T47D (cell line): Measurements from ENCODE around the gene SRCAP.

Experiments
- DNase-seq, 2 experiments: peaks; one replicate each; pipeline versions ENCODE4 v3.0.0 to v3.0.0-alpha.2; 2011 to 2012; ENCODE audit warnings: low read depth in 1 of 2, low spot score in 1 of 2
- JUND ChIP-seq: IDR thresholded peaks from 2 replicates; pipeline ENCODE4 v1.6.1; 2012; ENCODE audit warnings: low read depth
- in situ Hi-C: cut with HindIII; loops from 2 replicates; pipeline ENCODE4 v1.10.0; 2016; ENCODE audit warnings: low sequenced_read_pairs, low pct_unique_long_range_greater_than_20kb

The SRCAP gene

DNA sequence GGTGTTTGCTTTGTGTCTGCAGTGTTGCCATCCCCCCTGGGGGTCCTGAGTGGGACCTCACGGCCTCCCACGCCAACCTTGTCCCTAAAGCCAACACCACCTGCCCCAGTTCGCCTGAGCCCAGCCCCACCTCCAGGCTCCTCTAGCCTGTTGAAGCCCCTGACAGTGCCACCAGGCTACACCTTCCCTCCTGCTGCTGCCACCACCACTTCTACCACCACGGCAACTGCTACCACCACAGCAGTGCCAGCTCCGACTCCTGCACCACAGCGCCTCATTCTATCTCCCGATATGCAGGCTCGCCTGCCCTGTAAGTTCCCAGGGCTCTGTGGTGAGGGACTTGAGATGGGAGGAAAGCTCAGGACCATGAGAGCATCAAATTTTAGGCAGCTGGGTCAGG is 22.2 kb downstream of the SRCAP start:
- in situ Hi-C loops: no loop called here
- TF ChIP-seq JUND: no peak
- no peak for DNase-seq

DNA sequence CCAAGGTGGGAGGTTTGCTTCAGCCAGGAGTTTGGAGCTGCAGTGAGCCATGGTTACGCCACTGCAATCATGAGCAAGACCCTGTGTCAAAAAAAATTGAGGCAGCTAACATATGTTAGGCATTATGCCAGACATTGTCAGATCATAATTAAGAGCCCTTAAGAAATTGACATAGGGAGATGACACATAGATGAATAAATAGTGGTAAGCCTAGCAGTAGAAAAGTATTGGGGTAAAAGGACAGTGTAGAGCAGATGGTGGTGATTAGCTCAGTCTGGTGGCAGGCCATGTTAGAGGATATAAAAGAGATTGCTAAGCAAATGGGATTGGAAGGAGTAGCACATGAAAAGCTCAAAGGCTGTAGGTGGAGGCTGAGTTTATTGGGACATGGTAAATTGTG is 22.6 kb downstream of the SRCAP start:
- TF ChIP-seq JUND: no peak
- in situ Hi-C loops: no loop called here
- no peak for DNase-seq

DNA sequence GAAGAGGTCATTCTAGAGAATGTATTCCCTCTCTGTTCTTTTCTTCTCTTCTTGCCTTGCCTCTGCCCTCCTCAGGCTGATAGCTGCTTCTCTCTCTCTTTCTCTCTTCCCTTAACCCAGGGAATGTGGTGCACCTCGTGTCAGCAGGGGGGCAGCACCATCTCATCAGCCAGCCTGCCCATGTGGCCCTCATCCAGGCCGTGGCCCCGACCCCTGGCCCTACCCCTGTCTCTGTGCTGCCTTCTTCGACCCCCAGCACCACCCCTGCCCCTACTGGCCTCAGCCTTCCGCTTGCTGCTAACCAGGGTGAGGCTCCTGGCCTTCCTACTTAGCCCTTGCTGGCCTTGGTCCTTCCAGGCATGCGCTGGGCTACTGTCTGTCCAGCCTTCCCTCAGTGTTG is 23.5 kb downstream of the SRCAP start:
- no peak for TF ChIP-seq JUND

DNA sequence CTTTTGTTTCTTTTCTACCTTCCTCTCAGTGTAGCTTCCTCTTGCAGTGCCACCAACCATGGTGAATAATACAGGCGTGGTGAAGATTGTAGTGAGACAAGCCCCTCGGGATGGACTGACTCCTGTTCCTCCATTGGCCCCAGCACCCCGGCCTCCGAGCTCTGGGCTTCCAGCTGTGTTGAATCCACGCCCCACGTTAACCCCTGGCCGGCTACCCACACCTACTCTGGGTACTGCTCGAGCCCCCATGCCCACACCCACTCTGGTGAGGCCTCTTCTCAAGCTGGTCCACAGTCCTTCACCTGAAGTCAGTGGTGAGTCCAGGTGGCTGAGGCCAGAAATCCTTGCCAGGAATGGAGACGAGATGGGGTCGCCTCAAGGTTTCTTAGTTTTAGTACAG is 23.9 kb downstream of the SRCAP start:
- in situ Hi-C loops: no loop called here
- DNase-seq: no peak
- TF ChIP-seq JUND: no peak

More for the DNA sequence above, 23.5 kb downstream of the SRCAP start:
- in situ Hi-C loops: no loop called here
- no peak for DNase-seq

DNA sequence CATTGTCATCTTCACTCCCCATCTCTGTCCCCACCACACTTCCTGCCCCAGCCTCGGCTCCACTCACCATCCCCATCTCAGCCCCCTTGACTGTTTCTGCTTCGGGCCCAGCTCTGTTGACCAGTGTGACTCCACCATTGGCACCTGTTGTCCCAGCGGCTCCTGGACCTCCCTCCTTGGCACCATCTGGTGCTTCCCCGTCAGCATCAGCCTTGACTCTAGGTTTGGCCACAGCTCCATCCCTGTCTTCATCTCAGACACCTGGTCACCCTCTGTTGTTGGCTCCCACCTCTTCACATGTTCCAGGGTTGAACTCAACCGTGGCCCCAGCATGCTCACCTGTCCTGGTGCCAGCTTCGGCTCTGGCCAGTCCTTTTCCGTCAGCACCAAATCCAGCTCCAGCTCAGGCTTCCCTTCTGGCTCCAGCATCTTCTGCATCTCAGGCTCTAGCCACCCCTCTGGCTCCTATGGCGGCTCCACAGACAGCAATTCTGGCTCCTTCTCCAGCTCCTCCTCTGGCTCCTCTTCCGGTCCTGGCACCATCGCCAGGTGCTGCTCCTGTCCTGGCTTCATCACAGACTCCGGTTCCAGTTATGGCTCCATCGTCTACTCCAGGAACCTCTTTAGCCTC is 24.9 kb downstream of the SRCAP start:
- in situ Hi-C loops: no loop called here
- no peak for TF ChIP-seq JUND
- no peak for DNase-seq

DNA sequence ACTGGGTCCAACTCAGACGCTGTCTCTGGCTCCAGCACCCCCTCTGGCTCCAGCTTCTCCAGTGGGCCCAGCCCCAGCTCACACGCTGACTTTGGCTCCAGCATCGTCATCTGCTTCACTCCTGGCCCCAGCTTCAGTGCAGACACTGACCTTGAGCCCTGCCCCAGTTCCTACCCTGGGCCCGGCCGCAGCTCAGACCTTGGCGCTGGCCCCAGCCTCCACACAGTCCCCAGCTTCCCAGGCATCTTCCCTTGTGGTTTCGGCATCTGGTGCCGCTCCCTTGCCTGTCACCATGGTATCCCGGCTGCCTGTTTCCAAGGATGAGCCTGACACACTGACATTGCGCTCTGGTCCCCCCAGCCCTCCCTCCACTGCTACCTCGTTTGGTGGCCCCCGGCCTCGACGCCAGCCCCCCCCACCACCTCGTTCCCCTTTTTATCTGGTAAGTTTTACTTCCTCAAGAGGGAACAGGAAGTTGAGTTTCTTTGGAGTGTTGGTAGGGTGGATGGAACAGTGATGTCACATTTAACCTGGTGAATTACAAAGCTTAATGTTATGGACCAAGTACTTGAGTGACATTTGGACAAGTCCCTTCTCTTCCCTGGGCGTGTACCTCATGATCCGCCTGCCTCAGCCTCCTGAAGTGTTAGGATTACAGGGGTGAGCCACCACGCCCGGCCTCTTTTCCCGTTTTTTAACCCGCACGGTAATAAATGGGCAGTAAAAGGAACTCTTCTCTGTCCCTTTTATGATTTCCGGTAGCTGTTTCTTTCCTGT is 25.9 kb downstream of the SRCAP start:
- in situ Hi-C loops: no loop called here
- no peak for TF ChIP-seq JUND
- DNase-seq: no peak

DNA sequence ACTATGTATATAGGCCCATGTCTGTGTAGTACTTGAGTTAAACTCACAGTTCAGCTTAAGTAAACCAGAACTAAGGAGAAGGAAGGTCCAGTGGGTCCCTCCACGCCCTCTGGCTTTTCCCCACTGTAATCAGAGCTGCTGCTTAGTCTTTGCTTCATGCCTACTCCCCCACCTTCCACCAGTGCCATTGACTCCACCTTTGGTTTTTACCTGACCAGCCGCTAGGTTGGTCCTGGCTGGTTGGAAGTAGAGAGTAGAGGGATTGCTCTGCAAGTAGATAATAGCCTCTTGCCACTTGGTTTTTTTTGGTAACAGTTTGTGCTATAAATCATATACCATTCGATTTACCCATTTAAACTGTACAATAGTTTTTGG is 26.4 kb downstream of the SRCAP start:
- in situ Hi-C loops: no loop called here
- no peak for DNase-seq
- no peak for TF ChIP-seq JUND

DNA sequence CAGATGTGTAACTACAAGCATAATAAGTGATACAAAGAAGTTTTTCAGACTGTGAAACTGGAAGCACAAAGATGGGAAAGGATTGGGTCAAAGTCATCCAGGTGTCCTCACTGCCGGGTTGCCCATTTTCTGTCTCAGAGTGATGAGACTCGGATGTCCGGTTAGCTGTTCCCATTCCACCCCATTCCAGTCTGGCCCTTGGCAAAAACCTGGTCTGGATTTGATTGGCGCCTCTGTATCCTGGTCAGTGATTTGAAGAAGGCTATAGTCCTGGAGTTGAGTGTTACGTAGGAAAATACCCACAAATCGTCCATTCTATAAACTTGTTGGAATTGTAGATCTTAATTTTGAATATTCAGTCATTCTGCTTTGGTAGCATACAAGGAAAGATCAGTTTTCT is 29.4 kb downstream of the SRCAP start:
- in situ Hi-C loops: no loop called here
- TF ChIP-seq JUND: no peak
- DNase-seq: no peak

DNA sequence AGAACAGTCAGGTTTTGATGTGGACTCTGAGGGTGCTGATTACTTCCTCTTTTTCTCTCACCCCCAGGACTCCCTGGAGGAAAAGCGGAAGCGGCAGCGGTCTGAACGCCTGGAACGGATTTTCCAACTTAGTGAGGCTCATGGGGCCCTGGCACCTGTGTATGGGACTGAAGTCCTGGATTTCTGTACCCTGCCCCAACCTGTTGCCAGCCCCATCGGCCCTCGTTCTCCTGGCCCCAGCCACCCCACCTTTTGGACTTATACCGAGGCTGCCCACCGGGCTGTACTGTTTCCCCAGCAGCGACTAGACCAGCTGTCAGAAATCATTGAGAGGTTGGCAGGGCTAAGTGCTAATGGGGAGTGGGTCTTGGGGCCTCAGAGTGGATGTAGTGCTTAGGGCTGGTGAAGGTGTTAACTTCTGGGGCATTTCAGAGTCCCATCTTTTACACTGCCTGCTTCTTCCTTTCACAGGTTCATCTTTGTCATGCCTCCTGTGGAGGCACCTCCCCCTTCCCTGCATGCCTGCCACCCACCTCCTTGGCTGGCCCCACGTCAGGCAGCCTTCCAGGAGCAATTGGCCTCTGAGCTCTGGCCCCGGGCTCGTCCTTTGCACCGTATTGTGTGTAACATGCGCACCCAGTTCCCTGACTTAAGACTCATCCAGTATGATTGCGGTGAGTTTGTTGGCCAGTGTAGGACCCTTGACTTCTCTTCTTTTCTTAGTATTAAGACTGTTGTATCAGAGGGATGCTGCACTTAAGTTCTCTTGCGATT is 30.1 kb downstream of the SRCAP start:
- in situ Hi-C loops: no loop called here
- DNase-seq: no peak
- TF ChIP-seq JUND: no peak

DNA sequence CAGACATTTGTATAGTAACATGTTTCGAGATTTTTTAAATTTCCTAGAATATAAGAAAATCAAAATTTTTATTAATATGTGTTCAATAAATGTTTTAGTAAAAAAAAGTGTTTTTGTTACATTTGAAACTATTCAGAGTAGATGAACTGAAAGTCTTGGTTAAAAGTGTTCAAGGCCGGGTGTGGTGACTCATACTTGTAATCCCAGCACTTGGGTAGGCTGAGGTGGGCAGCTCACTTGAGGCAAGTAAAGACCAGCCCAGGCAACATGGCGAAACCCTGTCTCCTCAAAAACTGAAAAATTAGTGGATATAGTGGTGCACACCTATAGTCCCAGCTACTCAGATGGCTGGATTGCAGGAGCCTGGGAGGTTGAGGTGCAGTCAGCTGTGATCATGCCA is 32.4 kb downstream of the SRCAP start:
- TF ChIP-seq JUND: no peak
- in situ Hi-C loops: no loop called here
- no peak for DNase-seq

DNA sequence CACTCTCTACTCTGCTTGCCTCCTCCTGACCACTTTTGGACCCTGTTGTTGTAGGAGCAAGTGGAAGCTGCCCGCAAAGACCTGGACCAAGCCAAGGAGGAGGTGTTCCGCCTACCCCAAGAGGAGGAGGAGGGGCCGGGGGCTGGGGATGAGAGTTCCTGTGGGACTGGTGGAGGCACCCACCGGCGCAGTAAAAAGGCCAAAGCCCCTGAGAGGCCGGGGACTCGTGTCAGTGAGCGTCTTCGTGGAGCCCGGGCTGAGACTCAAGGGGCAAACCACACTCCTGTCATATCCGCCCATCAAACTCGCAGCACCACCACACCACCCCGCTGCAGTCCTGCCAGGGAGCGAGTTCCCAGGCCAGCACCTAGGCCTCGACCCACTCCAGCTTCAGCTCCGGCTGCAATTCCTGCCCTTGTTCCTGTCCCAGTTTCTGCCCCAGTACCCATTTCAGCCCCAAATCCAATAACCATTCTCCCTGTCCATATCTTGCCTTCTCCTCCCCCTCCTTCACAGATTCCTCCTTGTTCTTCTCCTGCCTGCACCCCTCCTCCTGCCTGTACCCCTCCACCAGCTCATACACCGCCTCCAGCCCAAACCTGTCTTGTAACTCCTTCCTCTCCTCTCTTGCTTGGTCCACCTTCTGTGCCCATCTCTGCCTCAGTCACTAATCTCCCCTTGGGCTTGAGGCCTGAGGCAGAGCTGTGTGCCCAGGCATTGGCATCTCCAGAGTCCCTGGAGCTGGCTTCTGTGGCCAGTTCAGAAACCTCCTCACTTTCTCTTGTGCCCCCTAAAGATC is 38.2 kb downstream of the SRCAP start:
- no peak for TF ChIP-seq JUND
- no peak for DNase-seq
- in situ Hi-C loops: no loop called here

DNA sequence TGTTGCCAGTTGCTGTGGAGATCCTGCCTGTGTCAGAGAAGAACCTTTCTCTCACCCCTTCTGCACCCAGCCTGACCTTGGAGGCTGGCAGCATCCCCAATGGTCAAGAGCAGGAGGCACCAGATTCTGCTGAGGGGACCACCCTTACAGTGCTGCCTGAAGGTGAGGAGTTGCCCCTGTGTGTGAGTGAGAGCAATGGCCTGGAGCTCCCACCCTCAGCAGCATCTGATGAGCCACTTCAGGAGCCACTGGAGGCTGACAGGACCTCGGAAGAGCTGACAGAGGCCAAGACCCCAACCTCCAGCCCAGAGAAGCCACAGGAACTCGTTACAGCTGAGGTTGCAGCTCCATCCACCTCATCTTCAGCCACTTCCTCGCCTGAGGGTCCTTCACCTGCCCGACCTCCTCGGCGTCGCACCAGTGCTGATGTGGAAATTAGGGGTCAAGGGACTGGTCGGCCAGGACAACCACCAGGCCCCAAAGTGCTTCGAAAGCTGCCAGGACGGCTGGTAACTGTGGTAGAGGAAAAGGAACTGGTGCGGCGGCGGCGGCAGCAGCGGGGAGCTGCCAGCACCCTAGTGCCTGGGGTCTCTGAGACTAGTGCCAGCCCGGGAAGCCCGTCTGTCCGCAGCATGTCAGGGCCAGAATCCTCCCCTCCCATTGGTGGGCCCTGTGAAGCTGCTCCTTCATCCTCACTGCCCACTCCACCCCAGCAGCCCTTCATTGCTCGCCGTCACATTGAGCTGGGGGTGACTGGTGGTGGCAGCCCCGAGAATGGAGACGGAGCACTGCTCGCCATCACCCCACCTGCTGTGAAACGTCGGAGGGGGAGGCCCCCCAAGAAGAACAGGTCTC is 39.0 kb downstream of the SRCAP start:
- no peak for TF ChIP-seq JUND
- DNase-seq: no peak
- in situ Hi-C loops: no loop called here
